Panc1 (cell line): ENCODE measurements around the gene ZNF335. TPM values are rescaled to one million over a fixed set of nuclear protein-coding genes. Genes with fewer than 3 reads are reported as not detected.

Experiments
- ATAC-seq: fragments of 200-7000 bp; cut with Tn5 transposase; 2 replicates; pipeline ENCODE4 v1.9.1; 2020; ENCODE audit warnings: mild to moderate bottlenecking, moderate library complexity
- BruUV-seq: library from RNA; stranded (reverse); fragments of 400-500 nt; replicated peaks from 2 replicates; lab custom pipeline; 2021; lab: Mats Ljungman, UMichigan
- CTCF ChIA-PET: fragments of 300-600 bp; sonication (Branson Sonifier 250); formaldehyde crosslinking; loops from one replicate; lab custom pipeline; 2022; ENCODE audit warnings: antibody characterized with exemption; lab: Charles Lee
- POLR2A ChIA-PET: fragments of 300-600 bp; sonication (Branson Sonifier 250); formaldehyde crosslinking; loops from one replicate; lab custom pipeline; 2022; ENCODE audit warnings: antibody characterized with exemption; lab: Charles Lee
- DNase-seq: peaks from one replicate; pipeline ENCODE4 v3.0.0-alpha.2; 2010; ENCODE audit warnings: low read depth, low spot score
- H3K27ac ChIP-seq: 2 replicates; pipeline ENCODE4 v1.5.1; 2011; ENCODE audit warnings: mild to moderate bottlenecking, low read length, inconsistent platforms
- H3K27me3 ChIP-seq: fragments of 200-500 bp; sonication (Bioruptor generic); 2 replicates; pipeline ENCODE4 v1.6.0; 2014; ENCODE audit warnings: low read length, inconsistent platforms; ENCODE audit not compliant: control insufficient read depth, insufficient read depth
- H3K36me3 ChIP-seq: fragments of 200-500 bp; sonication (Bioruptor generic); 2 replicates; pipeline ENCODE4 v1.5.1; 2014; ENCODE audit warnings: inconsistent platforms, mild to moderate bottlenecking, low read length, moderate library complexity; ENCODE audit not compliant: control insufficient read depth, insufficient read depth
- H3K4me1 ChIP-seq: 2 replicates; pipeline ENCODE4 v1.5.1; 2011; ENCODE audit warnings: inconsistent platforms, mild to moderate bottlenecking, low read length, moderate library complexity; ENCODE audit not compliant: control insufficient read depth, insufficient read depth
- H3K4me3 ChIP-seq, 2 experiments: 2 replicates each; pipeline ENCODE4 v1.5.1; 2011 to 2012; ENCODE audit warnings: low read depth in 2 of 2, low read length in 2 of 2, mild to moderate bottlenecking in 2 of 2, inconsistent platforms in 1 of 2, moderate library complexity in 1 of 2
- H3K9me3 ChIP-seq: fragments of 200-500 bp; sonication (Bioruptor generic); 2 replicates; pipeline ENCODE4 v1.5.1; 2014; ENCODE audit warnings: low read depth, mild to moderate bottlenecking, inconsistent platforms, low read length, moderate library complexity; ENCODE audit not compliant: control insufficient read depth, insufficient read depth
- CTCF ChIP-seq: fragments of 450-650 bp; IDR thresholded peaks from 2 replicates; pipeline ENCODE4 v1.5.1; 2017; ENCODE audit warnings: mild to moderate bottlenecking
- POLR2AphosphoS5 ChIP-seq: IDR thresholded peaks from 2 replicates; pipeline ENCODE4 v1.6.1; 2012; ENCODE audit warnings: mild to moderate bottlenecking, low read depth, low read length, moderate library complexity
- REST ChIP-seq, 2 experiments: IDR thresholded peaks; 2 replicates each; pipeline ENCODE4 v1.6.1; 2011 to 2012; ENCODE audit warnings: low read depth in 2 of 2, control low read depth in 1 of 2, low read length in 1 of 2, mild to moderate bottlenecking in 1 of 2, moderate library complexity in 1 of 2; ENCODE audit not compliant: insufficient read depth in 1 of 2
- SIN3A ChIP-seq: IDR thresholded peaks from 2 replicates; pipeline ENCODE4 v1.6.1; 2012; ENCODE audit warnings: low read depth, mild to moderate bottlenecking, low read length, moderate library complexity, borderline replicate concordance; ENCODE audit not compliant: insufficient read depth
- TCF7L2 ChIP-seq: IDR thresholded peaks from 2 replicates; pipeline ENCODE4 v1.6.1; 2011; ENCODE audit warnings: mild to moderate bottlenecking, low read depth, low read length, inconsistent platforms
- in situ Hi-C: cut with HindIII; loops from 2 replicates; pipeline ENCODE4 v1.10.0; 2016; ENCODE audit warnings: low sequenced_read_pairs, low pct_unique_long_range_greater_than_20kb
- intact Hi-C: fragments of 100-400 bp; cut with micrococcal nuclease; formaldehyde crosslinking; loops from one replicate; pipeline ENCODE4 v1.10.0; 2022; ENCODE audit not compliant: unreplicated experiment
- total RNA-seq: library from RNA; stranded (reverse); gene quantifications from one replicate; pipeline ENCODE4 v1.2.1, GENCODE V29; 2021; ENCODE audit not compliant: unreplicated experiment

ZNF335 gene
- total RNA-seq, 1 experiment from 2014 or later: 31.1 TPM

- Histone ChIP-seq H3K4me1 (peaks cover 12% of the 10 kb centered on the region), H3K27me3 (no peaks in the 10 kb centered on the region), H3K27ac (peak overlapping the region; percentile 90), H3K36me3 (no peaks in the 10 kb centered on the region; the same call in 1 of the 2 replicates), H3K4me3 (peak overlapping the region; percentile 77 to 99), H3K9me3 (no peaks in the 10 kb centered on the region)
- CTCF ChIA-PET: no interaction called here
- TF ChIP-seq SIN3A (no peak), CTCF (no peak), POLR2AphosphoS5 (no peak), TCF7L2 (no peak; the same call in 1 of the 2 replicates), REST (IDR thresholded peaks at IDR 0.05; ENCODE audit: insufficient read depth in 1 of 2, low read depth in 2 of 2, low read length in 1 of 2) (no peak)
- BruUV-seq: TSS peak; percentile 92
- DNase-seq: no peak
- POLR2A ChIA-PET: interaction anchor here (0.5 to 0.8 kb wide), 8 partner anchors 14 to 465 kb away, joined by 3 to 14 read pairs (median 7); no protein-coding TSS in a partner anchor
- in situ Hi-C loops: no loop called here
- peak; percentile 17 for ATAC-seq
- intact Hi-C loops: no loop called here
Measured at GRCh38 chr20:45935416-45936046, 36.5 kb downstream of the ZNF335 start.

- ATAC-seq (peak; percentile 91), DNase-seq (peak; percentile 96)
- no TSS peak for BruUV-seq
- Histone ChIP-seq H3K27me3 (no peaks in the 10 kb centered on the region), H3K36me3 (no peaks in the 10 kb centered on the region; the same call in 1 of the 2 replicates), H3K4me3 (peak within 1 kb of the TSS; percentile 77 to 99), H3K4me1 (peaks cover 12% of the 10 kb centered on the region), H3K27ac (peak within 1 kb of the TSS; percentile 95), H3K9me3 (no peaks in the 10 kb centered on the region)
- intact Hi-C loops (no loop called here), in situ Hi-C loops (no loop called here)
- POLR2A ChIA-PET: interaction anchor here (0.5 to 0.8 kb wide), 11 partner anchors 10 to 640 kb away, joined by 3 to 14 read pairs (median 5); no protein-coding TSS in a partner anchor
- TF ChIP-seq TCF7L2 (peak; percentile 35; the same call in 1 of the 2 replicates), REST (IDR thresholded peaks at IDR 0.05; ENCODE audit: insufficient read depth in 1 of 2, low read depth in 2 of 2, low read length in 1 of 2) (peak in 1 of 2 experiments; percentile 66; a peak in 1 of 4 replicates), POLR2AphosphoS5 (peak; percentile 93), CTCF (no peak), SIN3A (peak; percentile 63; the same call in 1 of the 2 replicates)
- CTCF ChIA-PET: no interaction called here
Measured at GRCh38 chr20:45934586-45935415, 37.2 kb downstream of the ZNF335 start, which contains the start of gene PCIF1. TSS of gene PCIF1 (plus strand) at chr20:45934683. CDS start at chr20:45939000, 4,317 bp downstream.
